Trophoblast cell (in vitro differentiated cells and primary cell): ENCODE results near the gene RSPH6A.

Experiments used
- DNase-seq, 2 donors: peaks; one replicate each; pipeline ENCODE4 v3.0.0-alpha.2; 2016
- H2AFZ ChIP-seq: 2 replicates; pipeline ENCODE4 v1.6.1; 2013; ENCODE audit warnings: low read length, moderate library complexity, mild to moderate bottlenecking; ENCODE audit not compliant: insufficient read depth, poor library complexity
- H2AK5ac ChIP-seq: 2 replicates; pipeline ENCODE4 v1.6.1; 2013; ENCODE audit warnings: mild to moderate bottlenecking, low read length
- H2BK120ac ChIP-seq: 2 replicates; pipeline ENCODE4 v1.6.1; 2013; ENCODE audit warnings: low read length, mild to moderate bottlenecking, moderate library complexity; ENCODE audit not compliant: insufficient read depth, poor library complexity
- H2BK12ac ChIP-seq: 2 replicates; pipeline ENCODE4 v1.6.1; 2013; ENCODE audit warnings: mild to moderate bottlenecking, low read length, moderate library complexity
- H2BK5ac ChIP-seq: 2 replicates; pipeline ENCODE4 v1.6.1; 2013; ENCODE audit warnings: low read length, low read depth, moderate library complexity, mild to moderate bottlenecking; ENCODE audit not compliant: poor library complexity
- H3K14ac ChIP-seq: 2 replicates; pipeline ENCODE4 v1.6.1; 2013; ENCODE audit warnings: mild to moderate bottlenecking, low read length
- H3K18ac ChIP-seq: 2 replicates; pipeline ENCODE4 v1.6.1; 2013; ENCODE audit warnings: mild to moderate bottlenecking, low read length
- H3K23ac ChIP-seq: 2 replicates; pipeline ENCODE4 v1.6.1; 2013; ENCODE audit warnings: low read length
- H3K27ac ChIP-seq: 2 replicates; pipeline ENCODE4 v1.5.1; 2013; ENCODE audit warnings: low read depth, mild to moderate bottlenecking, inconsistent platforms, low read length, moderate library complexity
- H3K27me3 ChIP-seq: 2 replicates; pipeline ENCODE4 v1.6.1; 2013; ENCODE audit warnings: inconsistent platforms, mild to moderate bottlenecking, low read length, moderate library complexity; ENCODE audit not compliant: insufficient read depth
- H3K36me3 ChIP-seq, 2 experiments: 1 replicate in 1 of 2; 2 replicates in 1 of 2; pipeline ENCODE4 v1.6.1; 2013; ENCODE audit warnings: low read length in 2 of 2, mild to moderate bottlenecking in 2 of 2, moderate library complexity in 1 of 2; ENCODE audit not compliant: insufficient read depth in 2 of 2, control insufficient read depth in 1 of 2
- H3K4ac ChIP-seq: 2 replicates; pipeline ENCODE4 v1.6.1; 2013; ENCODE audit warnings: low read depth, mild to moderate bottlenecking, low read length, moderate library complexity
- H3K4me1 ChIP-seq, 2 experiments: 1 replicate in 1 of 2; 2 replicates in 1 of 2; pipeline ENCODE4 v1.6.1; 2013; ENCODE audit warnings: low read length in 2 of 2, mild to moderate bottlenecking in 2 of 2, moderate library complexity in 1 of 2; ENCODE audit not compliant: insufficient read depth in 2 of 2, control insufficient read depth in 1 of 2
- H3K4me2 ChIP-seq: 2 replicates; pipeline ENCODE4 v1.6.1; 2013; ENCODE audit warnings: inconsistent platforms, mild to moderate bottlenecking, low read length, moderate library complexity
- H3K4me3 ChIP-seq: 2 replicates; pipeline ENCODE4 v1.5.1; 2013; ENCODE audit warnings: mild to moderate bottlenecking, low read depth, low read length, inconsistent platforms
- H3K79me1 ChIP-seq: one replicate; pipeline ENCODE4 v1.6.1; 2013; ENCODE audit warnings: low read length
- H3K79me2 ChIP-seq: 2 replicates; pipeline ENCODE4 v1.6.1; 2013; ENCODE audit warnings: low read length, mild to moderate bottlenecking; ENCODE audit not compliant: control insufficient read depth, insufficient read depth, poor library complexity
- H3K9ac ChIP-seq: 2 replicates; pipeline ENCODE4 v1.6.1; 2013; ENCODE audit warnings: mild to moderate bottlenecking, low read length
- H3K9me3 ChIP-seq: 2 replicates; pipeline ENCODE4 v1.6.1; 2013; ENCODE audit warnings: low read depth, mild to moderate bottlenecking, control low read depth, inconsistent platforms, low read length; ENCODE audit not compliant: insufficient read depth
- H4K12ac ChIP-seq: 2 replicates; pipeline ENCODE4 v1.6.1; 2013; ENCODE audit warnings: low read depth, mild to moderate bottlenecking, low read length, moderate library complexity
- H4K8ac ChIP-seq: 2 replicates; pipeline ENCODE4 v1.6.1; 2013; ENCODE audit warnings: low read depth, mild to moderate bottlenecking, low read length, moderate library complexity
- H4K91ac ChIP-seq: one replicate; pipeline ENCODE4 v1.6.1; 2013; ENCODE audit warnings: low read depth, mild to moderate bottlenecking, low read length, moderate library complexity
- WGBS: extraction: QIAGEN DNeasy Blood & Tissue Kit; methylation state at CpG from one replicate; pipeline ENCODE4 v1.1.7; 2013; ENCODE audit warnings: missing lambda C conversion rate; ENCODE audit not compliant: insufficient read length, insufficient coverage; ENCODE audit errors: extremely low coverage; 5-methylcytosine and 5-hydroxymethylcytosine counted together

RSPH6A gene

GRCh38 chr19:45821570-45821969 is 6.5 kb upstream of the RSPH6A start:
- peaks cover 8 to 11% of the 10 kb centered on the region in 2 experiments for H3K4me1 ChIP-seq
- WGBS, result no CpG with 5 or more reads among the region's 10 CpGs
- no peak overlapping the region for H2AK5ac ChIP-seq
- H4K12ac ChIP-seq, result no peak overlapping the region
- H3K14ac ChIP-seq, result no peak overlapping the region
- H2BK120ac ChIP-seq, result no peak overlapping the region
- no peak overlapping the region for H3K23ac ChIP-seq
- H2BK5ac ChIP-seq, result no peak overlapping the region
- no peak overlapping the region for H4K91ac ChIP-seq
- no peak overlapping the region for H3K27ac ChIP-seq
- H2AFZ ChIP-seq, result no peak overlapping the region
- no peaks in the 10 kb centered on the region for H3K79me2 ChIP-seq
- no peaks in the 10 kb centered on the region for H3K27me3 ChIP-seq
- no peak overlapping the region for H4K8ac ChIP-seq
- no peak overlapping the region for H3K4me3 ChIP-seq
- H3K9me3 ChIP-seq, result peaks cover 3% of the 10 kb centered on the region
- no peak overlapping the region for H3K9ac ChIP-seq
- no peak overlapping the region for H3K4ac ChIP-seq
- H2BK12ac ChIP-seq, result no peak overlapping the region
- H3K18ac ChIP-seq, result no peak overlapping the region
- no peak overlapping the region for H3K4me2 ChIP-seq
- peaks cover 3% of the 10 kb centered on the region for H3K79me1 ChIP-seq
- peaks cover 66 to 69% of the 10 kb centered on the region in 2 experiments for H3K36me3 ChIP-seq
- no peak for DNase-seq

GRCh38 chr19:45821103-45821521 is 6.0 kb upstream of the RSPH6A start:
- no CpG with 5 or more reads among the region's 8 CpGs for WGBS
- no peak overlapping the region for H3K4me3 ChIP-seq
- H2AFZ ChIP-seq, result no peak overlapping the region
- H3K4ac ChIP-seq, result no peak overlapping the region
- peaks cover 8 to 16% of the 10 kb centered on the region in 2 experiments for H3K4me1 ChIP-seq
- H3K27ac ChIP-seq, result no peak overlapping the region
- DNase-seq, result no peak
- no peak overlapping the region for H2AK5ac ChIP-seq
- no peak overlapping the region for H4K91ac ChIP-seq
- H3K23ac ChIP-seq, result no peak overlapping the region
- no peak overlapping the region for H2BK5ac ChIP-seq
- H4K12ac ChIP-seq, result no peak overlapping the region
- peaks cover 62 to 64% of the 10 kb centered on the region in 2 experiments for H3K36me3 ChIP-seq
- H3K79me1 ChIP-seq, result peaks cover 4% of the 10 kb centered on the region
- no peak overlapping the region for H2BK12ac ChIP-seq
- no peak overlapping the region for H3K4me2 ChIP-seq
- no peak overlapping the region for H3K18ac ChIP-seq
- peaks cover 3% of the 10 kb centered on the region for H3K9me3 ChIP-seq
- H3K79me2 ChIP-seq, result peaks cover under 1% of the 10 kb centered on the region
- H4K8ac ChIP-seq, result no peak overlapping the region
- no peak overlapping the region for H3K9ac ChIP-seq
- H3K27me3 ChIP-seq, result no peaks in the 10 kb centered on the region
- H2BK120ac ChIP-seq, result no peak overlapping the region
- H3K14ac ChIP-seq, result no peak overlapping the region

GRCh38 chr19:45820413-45821102 is 5.5 kb upstream of the RSPH6A start:
- no peak overlapping the region for H3K4me2 ChIP-seq
- H3K36me3 ChIP-seq, result peaks cover 56 to 59% of the 10 kb centered on the region in 2 experiments
- H3K18ac ChIP-seq, result no peak overlapping the region
- H3K23ac ChIP-seq, result no peak overlapping the region
- no peak overlapping the region for H3K9ac ChIP-seq
- H3K27me3 ChIP-seq, result no peaks in the 10 kb centered on the region
- H3K4ac ChIP-seq, result no peak overlapping the region
- H4K91ac ChIP-seq, result no peak overlapping the region
- no peak overlapping the region for H3K4me3 ChIP-seq
- no peak overlapping the region for H2AFZ ChIP-seq
- peaks cover 7% of the 10 kb centered on the region for H3K79me1 ChIP-seq
- no peak overlapping the region for H3K27ac ChIP-seq
- H3K79me2 ChIP-seq, result peaks cover 2% of the 10 kb centered on the region
- no peak overlapping the region for H3K14ac ChIP-seq
- no peak overlapping the region for H2BK5ac ChIP-seq
- peaks cover 8 to 19% of the 10 kb centered on the region in 2 experiments for H3K4me1 ChIP-seq
- H4K8ac ChIP-seq, result no peak overlapping the region
- no peak overlapping the region for H2BK12ac ChIP-seq
- DNase-seq, result no peak
- WGBS, result no CpG with 5 or more reads among the region's 20 CpGs
- H2BK120ac ChIP-seq, result no peak overlapping the region
- no peak overlapping the region for H4K12ac ChIP-seq
- peaks cover 3% of the 10 kb centered on the region for H3K9me3 ChIP-seq
- H2AK5ac ChIP-seq, result no peak overlapping the region

- Histone ChIP-seq H4K91ac (no peak overlapping the region), H3K27me3 (no peaks in the 10 kb centered on the region), H3K79me2 (peaks cover 2% of the 10 kb centered on the region), H2BK5ac (no peak overlapping the region), H3K23ac (no peak overlapping the region), H4K8ac (no peak overlapping the region), H3K4me3 (no peak overlapping the region), H3K18ac (no peak overlapping the region), H2BK12ac (no peak overlapping the region), H3K36me3 (peaks cover 48 to 51% of the 10 kb centered on the region in 2 experiments), H2BK120ac (no peak overlapping the region), H3K9me3 (peaks cover 1% of the 10 kb centered on the region), H3K79me1 (peaks cover 12% of the 10 kb centered on the region), H3K4me1 (peaks cover 11 to 23% of the 10 kb centered on the region in 2 experiments), H3K9ac (no peak overlapping the region), H2AFZ (no peak overlapping the region), H3K4ac (no peak overlapping the region), H4K12ac (no peak overlapping the region), H3K27ac (no peak overlapping the region), H2AK5ac (no peak overlapping the region), H3K14ac (no peak overlapping the region), H3K4me2 (no peak overlapping the region)
- no CpG with 5 or more reads among the region's 6 CpGs for WGBS
- no peak for DNase-seq
Measured at GRCh38 chr19:45819769-45820168, 4.7 kb upstream of the RSPH6A start.
